HepG2 (cell line): ENCODE measurements around the gene ANKRD30A. TPM values are rescaled to one million over a fixed set of nuclear protein-coding genes. Genes with fewer than 3 reads are reported as not detected.

Experiments used
- ATAC-seq: fragments of 200-7000 bp; cut with Tn5 transposase; 3 replicates; pipeline ENCODE4 v1.9.1; 2020; ENCODE audit warnings: mild to moderate bottlenecking, moderate library complexity
- BruUV-seq: library from RNA; stranded (reverse); fragments of 400-500 nt; replicated peaks from 2 replicates; lab custom pipeline; 2021; lab: Mats Ljungman, UMichigan
- CTCF ChIA-PET: fragments of 300-600 bp; formaldehyde crosslinking; extraction: SDS; loops from one replicate; lab custom pipeline; 2021; ENCODE audit warnings: low total read pairs, inconsistent platforms, low intra/inter-chr PET ratio; lab: Yijun Ruan, JAX
- POLR2A ChIA-PET: fragments of 350-600 bp; sonication (Branson Sonifier 250); formaldehyde crosslinking; loops from one replicate; lab custom pipeline; 2020; ENCODE audit warnings: antibody characterized with exemption, inconsistent platforms; lab: Yijun Ruan, JAX
- DNase-seq: peaks from one replicate; pipeline ENCODE4 v3.0.0-alpha.2; 2015; ENCODE audit warnings: low spot score
- FAIRE-seq: peaks from 3 replicates; lab custom pipeline; 2011; peaks lifted over from hg19 to GRCh38; lab: Jason Lieb, UNC
- H2AFZ ChIP-seq: one replicate; pipeline ENCODE4 v1.6.1; 2011; ENCODE audit warnings: low read length, inconsistent platforms
- H3K27ac ChIP-seq: fragments of 300-600 bp; 3 replicates; pipeline ENCODE4 v1.8.0; 2011; ENCODE audit warnings: mixed run types, mild to moderate bottlenecking, mixed read lengths, low read length, inconsistent platforms; ENCODE audit not compliant: insufficient read depth; ENCODE audit errors: extremely low read length
- H3K27me3 ChIP-seq, 2 experiments: fragments of 200-600 bp in 1 of 2; 2 replicates in 1 of 2; 3 replicates in 1 of 2; pipeline versions ENCODE4 v1.6.0 to v1.8.0; 2011; ENCODE audit warnings: low read length in 2 of 2, mild to moderate bottlenecking in 2 of 2, moderate library complexity in 2 of 2, inconsistent platforms in 1 of 2; ENCODE audit not compliant: insufficient read depth in 2 of 2, control insufficient read depth in 1 of 2
- H3K36me3 ChIP-seq, 2 experiments: fragments of 200-600 bp in 1 of 2; replicated peaks in 1 of 2; 2 replicates in 1 of 2; 3 replicates in 1 of 2; pipeline versions ENCODE4 v1.5.1 to v1.8.0; 2011; ENCODE audit warnings: low read length in 2 of 2, inconsistent platforms in 1 of 2; ENCODE audit not compliant: insufficient read depth in 2 of 2, control insufficient read depth in 1 of 2
- H3K4me1 ChIP-seq: 2 replicates; pipeline ENCODE4 v1.5.1; 2012; ENCODE audit warnings: low read length, inconsistent platforms; ENCODE audit not compliant: insufficient read depth
- H3K4me2 ChIP-seq: 2 replicates; pipeline ENCODE4 v1.6.0; 2011; ENCODE audit warnings: low read depth, low read length, inconsistent platforms
- H3K4me3 ChIP-seq, 3 experiments: fragments of 200-600 bp in 1 of 3; sonication (generic), shearing (Covaris generic) in 1 of 3; replicated peaks in 1 of 3; 2 replicates each; pipeline ENCODE4 v1.5.1; 2011 to 2016; ENCODE audit warnings: low read length in 3 of 3, inconsistent platforms in 2 of 3, low read depth in 2 of 3, mild to moderate bottlenecking in 2 of 3, control low read depth in 1 of 3, mixed read lengths in 1 of 3; ENCODE audit not compliant: insufficient read depth in 1 of 3
- H3K79me2 ChIP-seq: one replicate; pipeline ENCODE4 v1.6.1; 2011; ENCODE audit warnings: low read length, inconsistent platforms; ENCODE audit not compliant: insufficient read depth
- H3K9ac ChIP-seq: 2 replicates; pipeline ENCODE4 v1.6.0; 2011; ENCODE audit warnings: mild to moderate bottlenecking, low read depth, low read length, inconsistent platforms; ENCODE audit not compliant: insufficient read depth
- H3K9me3 ChIP-seq: 2 replicates; pipeline ENCODE4 v1.5.1; 2012; ENCODE audit warnings: mild to moderate bottlenecking, low read length
- H4K20me1 ChIP-seq: 2 replicates; pipeline ENCODE4 v1.6.0; 2011; ENCODE audit warnings: inconsistent platforms, mild to moderate bottlenecking, low read length, moderate library complexity; ENCODE audit not compliant: insufficient read depth
- AKAP8 ChIP-seq: sonication (generic); formaldehyde crosslinking; IDR thresholded peaks from 2 replicates; pipeline ENCODE4 v1.5.1; 2020; ENCODE audit warnings: mild to moderate bottlenecking, missing genetic modification reagents
- CAMTA2 ChIP-seq: sonication (generic); formaldehyde crosslinking; IDR thresholded peaks from 2 replicates; pipeline ENCODE4 v1.4.0; 2020; ENCODE audit warnings: mild to moderate bottlenecking, missing genetic modification reagents, borderline replicate concordance
- CBFB ChIP-seq: sonication (generic); formaldehyde crosslinking; IDR thresholded peaks from 2 replicates; pipeline ENCODE4 v1.4.0; 2020; ENCODE audit warnings: missing genetic modification reagents
- CBX2 ChIP-seq, 2 experiments: fragments of 200-600 bp in 1 of 2; sonication (generic); formaldehyde crosslinking in 1 of 2; IDR thresholded peaks; 2 replicates each; pipeline versions ENCODE4 v1.7.0 to v1.8.1; 2018 to 2022; ENCODE audit warnings: low read depth in 2 of 2, low read length in 1 of 2, mild to moderate bottlenecking in 1 of 2, missing genetic modification reagents in 1 of 2
- GTF3A ChIP-seq: sonication (generic); formaldehyde crosslinking; conservative IDR thresholded peaks from 2 replicates; pipeline ENCODE4 v1.4.0; 2020; ENCODE audit warnings: mild to moderate bottlenecking, missing genetic modification reagents
- JDP2 ChIP-seq: sonication (generic); formaldehyde crosslinking; IDR thresholded peaks from 2 replicates; pipeline ENCODE4 v1.8.1; 2022; ENCODE audit warnings: missing genetic modification reagents, borderline replicate concordance
- KMT2B ChIP-seq: IDR thresholded peaks from 2 replicates; pipeline ENCODE4 v1.6.1; 2016; ENCODE audit warnings: missing genetic modification reagents, missing compliant biosample characterization
- LRRFIP1 ChIP-seq: sonication (generic); formaldehyde crosslinking; conservative IDR thresholded peaks from 2 replicates; pipeline ENCODE4 v1.4.0; 2020; ENCODE audit warnings: missing genetic modification reagents
- MBD4 ChIP-seq: IDR thresholded peaks from 2 replicates; pipeline ENCODE4 v1.6.1; 2012; ENCODE audit warnings: low read length, inconsistent platforms, borderline replicate concordance
- NFATC3 ChIP-seq: sonication (generic); formaldehyde crosslinking; IDR thresholded peaks from 2 replicates; pipeline ENCODE4 v1.5.1; 2020; ENCODE audit warnings: mild to moderate bottlenecking, missing genetic modification reagents
- NFE2L2 ChIP-seq: fragments of 150-350 bp; IDR thresholded peaks from 2 replicates; pipeline ENCODE4 v1.6.1; 2014; ENCODE audit warnings: low read length
- SMYD3 ChIP-seq: sonication (generic); formaldehyde crosslinking; IDR thresholded peaks from 2 replicates; pipeline ENCODE4 v1.8.1; 2023; ENCODE audit warnings: mild to moderate bottlenecking, missing genetic modification reagents
- SRF ChIP-seq: IDR thresholded peaks from 2 replicates; pipeline ENCODE4 v1.6.1; 2011; ENCODE audit warnings: mild to moderate bottlenecking, low read depth, low read length, moderate library complexity
- ZFX ChIP-seq: sonication (generic); formaldehyde crosslinking; IDR thresholded peaks from 2 replicates; pipeline ENCODE4 v1.4.0; 2020; ENCODE audit warnings: mild to moderate bottlenecking, low read depth, missing genetic modification reagents, moderate library complexity
- ZNF124 ChIP-seq: sonication (generic); formaldehyde crosslinking; IDR thresholded peaks from 2 replicates; pipeline ENCODE4 v1.4.0; 2020; ENCODE audit warnings: missing genetic modification reagents
- ZNF205 ChIP-seq: IDR thresholded peaks from 2 replicates; pipeline ENCODE4 v1.6.1; 2018; ENCODE audit warnings: missing biosample characterization, missing genetic modification reagents
- ZNF292 ChIP-seq: sonication (generic); formaldehyde crosslinking; IDR thresholded peaks from 2 replicates; pipeline ENCODE4 v1.8.1; 2022; ENCODE audit warnings: mild to moderate bottlenecking, low read depth, missing genetic modification reagents, borderline replicate concordance
- ZSCAN30 ChIP-seq: sonication (generic); formaldehyde crosslinking; IDR thresholded peaks from 2 replicates; pipeline ENCODE4 v1.5.0; 2020; ENCODE audit warnings: mild to moderate bottlenecking, missing genetic modification reagents
- WGBS: methylation state at CpG from one replicate; pipeline ENCODE4 v1.1.6; 2017; ENCODE audit warnings: low lambda C conversion rate; 5-methylcytosine and 5-hydroxymethylcytosine counted together
- in situ Hi-C: cut with HindIII; loops from 2 replicates; pipeline ENCODE4 v1.10.0; 2017; ENCODE audit warnings: low pct_unique_long_range_greater_than_20kb; ENCODE audit not compliant: extremely low pct_ligation_motif_present
- intact Hi-C: fragments of 100-400 bp; cut with micrococcal nuclease; formaldehyde crosslinking; loops from one replicate; pipeline ENCODE4 v1.10.0; 2022; ENCODE audit not compliant: unreplicated experiment
- polyA plus RNA-seq, 8 experiments: library from polyadenylated mRNA; depleted of rRNA in 3 of 8; stranded (reverse) in 7 of 8; unstranded in 1 of 8; fragments of >200 nt; fragmentation: Illumina TruSeq in 4 of 8; extraction: Trizol in 4 of 8; gene quantifications; 2 replicates each; pipeline versions ENCODE4 v1.2.1 to v1.2.3, GENCODE V29; 2011 to 2016; ENCODE audit warnings: low read depth in 4 of 8, missing spikeins in 1 of 8, mixed read lengths in 1 of 8; ENCODE audit not compliant: insufficient read depth in 1 of 8
- total RNA-seq, 5 experiments: library from RNA; depleted of rRNA; stranded (reverse); fragments of >200 nt; fragmentation: Illumina TruSeq; extraction: Trizol; gene quantifications; 2 replicates each; pipeline ENCODE4 v1.2.3, GENCODE V29; 2016; ENCODE audit warnings: low read depth in 1 of 5
- TF ChIP-seq, protein P1 (sequence below): sonication (generic); formaldehyde crosslinking; IDR thresholded peaks from 2 replicates; pipeline ENCODE4 v1.4.0; 2020; ENCODE audit warnings: missing genetic modification reagents

Gene ANKRD30A
- total and polyA plus RNA-seq, 2 of the 13 experiments (the other 11 are each of a cell fraction or from before 2014, with no cell fraction given), result not detected

- no peak for DNase-seq
These were observed 99.8 kb downstream of the ANKRD30A start for GRCh38 chr10:37225163-37225562.

GRCh38 chr10:37226524-37226923, 101.1 kb downstream of the ANKRD30A start:
- no peak for FAIRE-seq
- H3K4me2 ChIP-seq, result no peak overlapping the region

More at GRCh38 chr10:37225163-37225562, 99.8 kb downstream of the ANKRD30A start:
- no peak overlapping the region for H2AFZ ChIP-seq
- H3K4me3 ChIP-seq, result no peak overlapping the region
- H3K9ac ChIP-seq, result no peak overlapping the region
- no peaks in the 10 kb centered on the region for H3K36me3 ChIP-seq
- no peaks in the 10 kb centered on the region for H3K79me2 ChIP-seq
- in situ Hi-C loops (no loop called here), intact Hi-C loops (no loop called here)
- ChIA-PET CTCF (no interaction called here), POLR2A (no interaction called here)
- TF ChIP-seq AKAP8, result no peak
- TF ChIP-seq CBX2 (IDR thresholded peaks at IDR 0.05; ENCODE audit: low read depth, low read length), result no peak
- TF ChIP-seq CBX2 (CRISPR knock-in tag; IDR thresholded peaks at IDR 0.05; ENCODE audit: low read depth), result no peak
- no peak for TF ChIP-seq GTF3A (CRISPR knock-in tag)
- TF ChIP-seq SRF, result no peak
- TF ChIP-seq, protein P1, sequence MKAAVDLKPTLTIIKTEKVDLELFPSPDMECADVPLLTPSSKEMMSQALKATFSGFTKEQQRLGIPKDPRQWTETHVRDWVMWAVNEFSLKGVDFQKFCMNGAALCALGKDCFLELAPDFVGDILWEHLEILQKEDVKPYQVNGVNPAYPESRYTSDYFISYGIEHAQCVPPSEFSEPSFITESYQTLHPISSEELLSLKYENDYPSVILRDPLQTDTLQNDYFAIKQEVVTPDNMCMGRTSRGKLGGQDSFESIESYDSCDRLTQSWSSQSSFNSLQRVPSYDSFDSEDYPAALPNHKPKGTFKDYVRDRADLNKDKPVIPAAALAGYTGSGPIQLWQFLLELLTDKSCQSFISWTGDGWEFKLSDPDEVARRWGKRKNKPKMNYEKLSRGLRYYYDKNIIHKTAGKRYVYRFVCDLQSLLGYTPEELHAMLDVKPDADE (CRISPR knock-in tag), result no peak
- TF ChIP-seq ZNF205, result no peak
- no peak for TF ChIP-seq ZFX (CRISPR knock-in tag)
- TF ChIP-seq CBFB (CRISPR knock-in tag), result no peak
- no peak for TF ChIP-seq KMT2B (CRISPR knock-in tag)
- TF ChIP-seq CAMTA2 (CRISPR knock-in tag), result no peak
- no peak for TF ChIP-seq MBD4
- no peak for TF ChIP-seq ZNF292 (CRISPR knock-in tag)
- no peaks in the 10 kb centered on the region for H3K9me3 ChIP-seq
- BruUV-seq, result no TSS peak
- no peak overlapping the region for H3K27ac ChIP-seq
- no peak for FAIRE-seq
- no peaks in the 10 kb centered on the region for H3K27me3 ChIP-seq
- 1% methylated on average over 2 of the region's 2 CpGs for WGBS
- no peak overlapping the region for H3K4me2 ChIP-seq
- H3K4me1 ChIP-seq, result no peaks in the 10 kb centered on the region
- no peak for ATAC-seq
- H4K20me1 ChIP-seq, result no peaks in the 10 kb centered on the region

More at GRCh38 chr10:37226524-37226923, 101.1 kb downstream of the ANKRD30A start:
- Histone ChIP-seq H4K20me1 (no peaks in the 10 kb centered on the region), H3K36me3 (no peaks in the 10 kb centered on the region), H3K27ac (no peak overlapping the region), H3K4me3 (no peak overlapping the region), H3K27me3 (no peaks in the 10 kb centered on the region), H3K4me1 (no peaks in the 10 kb centered on the region), H3K9me3 (no peaks in the 10 kb centered on the region), H3K9ac (no peak overlapping the region), H3K79me2 (no peaks in the 10 kb centered on the region), H2AFZ (no peak overlapping the region)
- ATAC-seq, result no peak
- intact Hi-C loops, result no loop called here
- in situ Hi-C loops, result no loop called here
- ChIA-PET POLR2A (no interaction called here), CTCF (no interaction called here)
- BruUV-seq, result no TSS peak
- DNase-seq, result no peak
- peak; percentile 61 for TF ChIP-seq NFE2L2
- no peak for TF ChIP-seq LRRFIP1 (CRISPR knock-in tag)
- TF ChIP-seq ZSCAN30 (CRISPR knock-in tag), result no peak
- no peak for TF ChIP-seq NFATC3 (CRISPR knock-in tag)
- TF ChIP-seq ZNF124 (CRISPR knock-in tag), result no peak
- no peak for TF ChIP-seq SMYD3 (CRISPR knock-in tag)
- no peak for TF ChIP-seq JDP2 (CRISPR knock-in tag)
